GM12872 (cell line): ENCODE results near the gene ZNF804A.

ENCODE experiments used
- TF ChIP-seq, protein P1 (sequence below): IDR thresholded peaks from 3 replicates; pipeline ENCODE4 v1.5.1; 2011; ENCODE audit warnings: low read depth, mild to moderate bottlenecking, low read length, moderate library complexity; ENCODE audit not compliant: insufficient read depth

Gene ZNF804A

DNA sequence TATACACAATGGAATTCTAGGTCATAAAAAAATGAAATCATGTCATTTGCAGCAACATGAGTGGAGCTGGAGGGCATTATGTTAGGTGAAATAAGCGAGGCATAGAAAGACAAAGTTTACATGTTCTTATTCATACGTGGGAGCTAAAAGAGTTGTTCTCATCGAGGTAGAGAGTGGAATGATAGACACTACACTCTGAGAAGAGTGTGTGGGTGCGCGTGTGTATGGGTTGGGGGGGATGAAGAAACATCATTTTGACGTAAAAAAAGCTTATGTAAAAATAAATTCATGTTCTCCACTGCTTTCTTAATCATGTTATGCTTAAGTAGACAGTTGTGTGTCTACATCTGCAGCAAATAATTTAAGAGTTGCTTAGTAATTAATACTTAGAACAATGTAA, 123.6 kb downstream of the ZNF804A start:
- TF ChIP-seq, protein P1, sequence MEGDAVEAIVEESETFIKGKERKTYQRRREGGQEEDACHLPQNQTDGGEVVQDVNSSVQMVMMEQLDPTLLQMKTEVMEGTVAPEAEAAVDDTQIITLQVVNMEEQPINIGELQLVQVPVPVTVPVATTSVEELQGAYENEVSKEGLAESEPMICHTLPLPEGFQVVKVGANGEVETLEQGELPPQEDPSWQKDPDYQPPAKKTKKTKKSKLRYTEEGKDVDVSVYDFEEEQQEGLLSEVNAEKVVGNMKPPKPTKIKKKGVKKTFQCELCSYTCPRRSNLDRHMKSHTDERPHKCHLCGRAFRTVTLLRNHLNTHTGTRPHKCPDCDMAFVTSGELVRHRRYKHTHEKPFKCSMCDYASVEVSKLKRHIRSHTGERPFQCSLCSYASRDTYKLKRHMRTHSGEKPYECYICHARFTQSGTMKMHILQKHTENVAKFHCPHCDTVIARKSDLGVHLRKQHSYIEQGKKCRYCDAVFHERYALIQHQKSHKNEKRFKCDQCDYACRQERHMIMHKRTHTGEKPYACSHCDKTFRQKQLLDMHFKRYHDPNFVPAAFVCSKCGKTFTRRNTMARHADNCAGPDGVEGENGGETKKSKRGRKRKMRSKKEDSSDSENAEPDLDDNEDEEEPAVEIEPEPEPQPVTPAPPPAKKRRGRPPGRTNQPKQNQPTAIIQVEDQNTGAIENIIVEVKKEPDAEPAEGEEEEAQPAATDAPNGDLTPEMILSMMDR, result no peak

DNA sequence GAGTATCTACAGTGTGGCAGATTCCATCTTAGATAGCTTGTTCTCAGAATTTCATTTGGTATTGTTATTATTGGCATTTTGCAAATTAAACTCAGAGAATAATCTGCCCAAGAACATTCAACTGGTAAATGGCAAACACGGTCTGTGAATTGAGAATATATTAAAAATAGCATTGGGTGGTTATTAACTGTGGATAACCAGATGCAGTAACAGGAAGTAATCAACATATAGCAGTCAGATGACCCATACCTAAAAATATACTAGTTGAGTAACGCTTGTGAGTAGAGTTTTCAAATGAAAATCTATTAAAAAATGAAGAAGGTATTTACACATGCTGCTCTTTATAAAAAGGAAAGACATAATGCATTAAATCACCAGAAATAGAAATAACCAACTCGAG, 129.5 kb downstream of the ZNF804A start:
- TF ChIP-seq, protein P1, result no peak

DNA sequence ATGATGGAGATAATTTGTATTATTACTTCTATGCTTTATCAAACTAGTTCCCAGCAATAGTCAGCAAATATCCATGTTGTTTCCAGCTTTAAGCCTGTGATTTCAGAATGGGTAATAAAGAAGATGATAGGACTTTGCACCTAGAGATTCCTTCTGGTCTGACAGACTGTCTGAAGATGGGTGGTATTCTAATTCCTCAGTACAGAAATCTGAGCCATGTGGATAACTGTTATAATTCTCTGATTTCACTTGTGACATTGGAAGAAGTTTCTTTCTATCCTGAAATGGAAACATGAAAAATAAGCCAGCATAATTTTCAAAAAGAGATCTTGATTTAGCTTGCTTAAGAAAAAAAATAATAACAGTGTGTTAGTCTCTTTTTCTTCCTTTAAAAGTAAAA, 130.1 kb downstream of the ZNF804A start:
- TF ChIP-seq, protein P1, result no peak

DNA sequence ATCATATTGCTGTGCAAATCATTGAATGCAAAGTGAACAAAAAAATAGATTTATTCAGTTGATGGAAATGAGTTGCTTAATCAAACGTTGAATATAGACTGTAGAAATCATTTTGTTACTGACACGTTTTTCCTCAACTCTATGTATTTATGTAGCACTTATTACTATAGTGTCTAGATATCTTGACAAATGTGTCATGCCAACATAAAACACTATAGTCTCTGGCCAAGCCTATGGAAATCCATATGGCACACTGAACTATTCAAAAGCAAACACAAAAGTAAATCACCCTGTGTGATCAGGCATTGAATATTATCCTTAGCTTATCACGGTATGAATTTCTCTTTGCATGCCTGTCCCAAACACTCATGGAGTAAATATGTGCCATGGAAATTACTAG, 131.3 kb downstream of the ZNF804A start:
- TF ChIP-seq, protein P1, result no peak

DNA sequence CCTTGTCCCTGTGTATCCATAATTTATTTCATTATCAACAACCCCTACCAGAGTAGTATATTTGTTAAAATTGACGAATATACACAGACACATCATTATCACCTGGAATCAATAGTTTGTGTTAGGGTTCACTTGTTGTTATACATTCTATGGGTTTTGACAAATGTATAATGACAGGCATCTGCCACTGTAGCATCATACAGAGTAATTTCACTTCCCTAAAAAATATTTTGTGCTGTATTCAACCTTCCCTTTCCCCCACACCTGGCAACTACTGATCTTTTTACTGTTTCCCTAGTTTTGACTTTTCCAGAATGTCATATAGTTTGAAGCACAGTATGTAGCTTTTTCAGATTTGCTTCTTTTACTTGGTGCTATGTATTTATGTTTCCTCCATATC, 132.0 kb downstream of the ZNF804A start:
- TF ChIP-seq, protein P1, result no peak

GRCh38 chr2:184734338-184734737, 136.0 kb downstream of the ZNF804A start:
- TF ChIP-seq, protein P1, result no peak

DNA sequence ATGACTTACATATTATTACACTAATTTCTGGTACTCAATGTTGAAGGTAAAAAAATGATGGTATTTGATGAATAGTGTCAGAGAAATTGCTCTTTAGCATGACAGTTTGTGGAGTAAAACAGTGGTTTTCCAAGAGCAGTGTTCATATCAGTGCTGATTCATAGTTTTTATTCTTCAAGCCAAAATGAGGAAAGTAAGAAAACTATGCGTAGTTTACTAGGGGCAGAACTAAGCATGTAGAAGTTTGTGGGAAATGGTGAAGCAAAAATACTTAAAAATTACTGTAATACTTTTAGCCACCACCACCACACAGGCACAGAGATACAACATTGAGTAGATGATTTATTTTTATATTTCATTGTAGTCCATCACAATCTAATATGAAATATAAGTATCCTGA, 137.3 kb downstream of the ZNF804A start:
- TF ChIP-seq, protein P1, result no peak

GRCh38 chr2:184743096-184743495, 144.8 kb downstream of the ZNF804A start:
- TF ChIP-seq, protein P1, result no peak
